Stimulated activated CD4-positive, alpha-beta T cell treated with anti-CD3 and anti-CD28 coated beads, TNF-alpha, amount 100 ng/mL, for 24 hours (primary cell): ENCODE measurements around the gene OR52I2.

Experiments
- DNase-seq, 3 experiments: peaks; one replicate each; pipeline ENCODE4 v3.0.0-alpha.2; 2020; ENCODE audit warnings: low read depth in 3 of 3

The OR52I2 gene

GRCh38 chr11:4581443-4581842 lies at the start of gene OR52I2:
Gene OR52I2 (plus strand): TSS chr11:4581743.
- no peak for DNase-seq

GRCh38 chr11:4539603-4540219 lies 41.8 kb upstream of the OR52I2 start:
- peak; percentile 11 to 38 (median 12) for DNase-seq

GRCh38 chr11:4541071-4541470 lies 40.5 kb upstream of the OR52I2 start:
- DNase-seq, result no peak

GRCh38 chr11:4543561-4543960 lies 38.0 kb upstream of the OR52I2 start:
- DNase-seq, result no peak

GRCh38 chr11:4544891-4545290 lies 36.7 kb upstream of the OR52I2 start, which contains the start of gene OR52M1:
Gene OR52M1 (plus strand): TSS chr11:4545191. CDS start chr11:4545191, 0 bp downstream.
- no peak for DNase-seq

GRCh38 chr11:4546878-4547277 lies 34.7 kb upstream of the OR52I2 start:
- no peak for DNase-seq

- no peak for DNase-seq
Measured at GRCh38 chr11:4547416-4547815, 34.1 kb upstream of the OR52I2 start.

GRCh38 chr11:4551346-4551979 lies 30.1 kb upstream of the OR52I2 start:
- no peak for DNase-seq

GRCh38 chr11:4559527-4560440 lies 21.8 kb upstream of the OR52I2 start:
- no peak for DNase-seq

GRCh38 chr11:4560467-4560866 lies 21.1 kb upstream of the OR52I2 start:
- no peak for DNase-seq

- no peak for DNase-seq
Measured at GRCh38 chr11:4565371-4565770, 16.2 kb upstream of the OR52I2 start.

- DNase-seq, result no peak
Measured at GRCh38 chr11:4569075-4569474, 12.5 kb upstream of the OR52I2 start.

- DNase-seq, result no peak
Measured at GRCh38 chr11:4576880-4577279, 4.7 kb upstream of the OR52I2 start.

- no peak for DNase-seq
Measured at GRCh38 chr11:4577761-4578160, 3.8 kb upstream of the OR52I2 start.

- no peak for DNase-seq
Measured at GRCh38 chr11:4578624-4579023, 2.9 kb upstream of the OR52I2 start.

- DNase-seq, result no peak
Measured at GRCh38 chr11:4580124-4580523, 1.4 kb upstream of the OR52I2 start.

- DNase-seq, result no peak
Measured at GRCh38 chr11:4589017-4589416, 7.5 kb downstream of the OR52I2 start.

GRCh38 chr11:4593739-4594138 lies 12.2 kb downstream of the OR52I2 start, which contains the start of gene OR52I1:
Gene OR52I1 (plus strand): TSS chr11:4594039. CDS start chr11:4594039, 0 bp downstream.
- DNase-seq, result no peak

GRCh38 chr11:4605057-4605456 lies 23.5 kb downstream of the OR52I2 start:
- no peak for DNase-seq

- no peak for DNase-seq
Measured at GRCh38 chr11:4606231-4607015, 24.9 kb downstream of the OR52I2 start.

- DNase-seq, result no peak
Measured at GRCh38 chr11:4607096-4607495, 25.6 kb downstream of the OR52I2 start.
